Body of pancreas (tissue), 4 donors: ENCODE results near the gene UNC80. TPM values are rescaled to one million over a fixed set of nuclear protein-coding genes. Genes with fewer than 3 reads are reported as not detected.

Experiments used
- ATAC-seq: fragments of 150-250 bp; one replicate; pipeline ENCODE4 v1.9.1; 2016
- DNase-seq, 4 donors: peaks; one replicate each; pipeline ENCODE4 v3.0.0-alpha.2; 2019
- H3K27ac ChIP-seq, 4 donors: fragments of 200-600 bp; sonication (generic); 1 replicate in 3 of 4; 2 replicates in 1 of 4; pipeline versions ENCODE4 v1.5.1 to v1.6.1; 2016 to 2019; ENCODE audit warnings: mild to moderate bottlenecking in 1 of 4, mixed read lengths in 1 of 4, moderate library complexity in 1 of 4
- H3K27me3 ChIP-seq, 2 donors: fragments of 200-600 bp; sonication (generic); one replicate each; pipeline ENCODE4 v1.6.0; 2016; ENCODE audit warnings: mild to moderate bottlenecking in 1 of 2
- H3K36me3 ChIP-seq, 2 donors: fragments of 200-600 bp; sonication (generic); replicated peaks in 1 of 2; 2 replicates each; pipeline ENCODE4 v1.5.1; 2016; ENCODE audit warnings: low read depth in 2 of 2; ENCODE audit not compliant: insufficient read depth in 1 of 2
- H3K4me1 ChIP-seq: fragments of 200-600 bp; sonication (generic); one replicate; pipeline ENCODE4 v1.6.0; 2016
- H3K4me3 ChIP-seq, 2 donors: fragments of 200-600 bp; sonication (generic); 1 replicate in 1 of 2; 2 replicates in 1 of 2; pipeline ENCODE4 v1.5.1; 2016 to 2019
- H3K9me3 ChIP-seq, 3 donors: fragments of 200-600 bp; sonication (generic); 1 replicate in 2 of 3; 2 replicates in 1 of 3; pipeline ENCODE4 v1.5.1; 2016
- CTCF ChIP-seq, 7 experiments: fragments of 450-650 bp in 4 of 7; fragments of 200-600 bp in 3 of 7; sonication (generic) in 3 of 7; IDR thresholded peaks; one replicate each; pipeline ENCODE4 v1.5.1; 2016 to 2019; ENCODE audit warnings: antibody characterized with exemption in 7 of 7
- POLR2A ChIP-seq, 3 donors: fragments of 450-650 bp; IDR thresholded peaks; one replicate each; pipeline ENCODE4 v1.6.1; 2016; ENCODE audit warnings: antibody characterized with exemption in 3 of 3, mild to moderate bottlenecking in 2 of 3
- WGBS, 2 donors: methylation state at CpG; one replicate each; pipeline ENCODE4 v1.1.5; 2017; 5-methylcytosine and 5-hydroxymethylcytosine counted together
- intact Hi-C: fragments of 100-400 bp; cut with DNase I; formaldehyde crosslinking; loops from one replicate; pipeline ENCODE4 v1.15.1; 2023
- total RNA-seq, 2 donors: library from RNA; depleted of rRNA; stranded (reverse); fragments of >200 nt; gene quantifications; one replicate each; pipeline ENCODE4 v1.1.0, GENCODE V29; 2016

The UNC80 gene
- total RNA-seq, 2 donors from 2014 or later, result 1.8 to 4.0 TPM

- WGBS, 2 donors, result 75 to 86% methylated on average over 2 of the region's 2 CpGs
- H3K4me3 ChIP-seq, result no peak overlapping the region
- no peak for DNase-seq
- no peaks in the 10 kb centered on the region for H3K27me3 ChIP-seq
- H3K36me3 ChIP-seq, result peaks cover 0 to 4% of the 10 kb centered on the region in 2 donors
- no peak overlapping the region for H3K27ac ChIP-seq
- intact Hi-C loops, result no loop called here
- no peaks in the 10 kb centered on the region for H3K9me3 ChIP-seq
- TF ChIP-seq CTCF (IDR thresholded peaks at IDR 0.05) (no peak), POLR2A (IDR thresholded peaks at IDR 0.05) (no peak)
- no peaks in the 10 kb centered on the region for H3K4me1 ChIP-seq
- ATAC-seq, result no peak
Observed at GRCh38 chr2:210028178-210028577, 256.5 kb downstream of the UNC80 start.

- H3K27ac ChIP-seq, result no peak overlapping the region
- 53 to 68% methylated on average over 2 of the region's 2 CpGs for WGBS, 2 donors
- ATAC-seq (no peak), DNase-seq (no peak)
- H3K36me3 ChIP-seq, result no peaks in the 10 kb centered on the region
- TF ChIP-seq POLR2A (IDR thresholded peaks at IDR 0.05) (no peak), CTCF (IDR thresholded peaks at IDR 0.05) (no peak)
- no peaks in the 10 kb centered on the region for H3K9me3 ChIP-seq
- H3K4me3 ChIP-seq, result no peak overlapping the region
- H3K27me3 ChIP-seq, result no peaks in the 10 kb centered on the region
- intact Hi-C loops, result no loop called here
- no peaks in the 10 kb centered on the region for H3K4me1 ChIP-seq
Observed at GRCh38 chr2:210034087-210034683, 262.6 kb downstream of the UNC80 start.

GRCh38 chr2:210035679-210036078 lies 264.0 kb downstream of the UNC80 start:
- intact Hi-C loops, result no loop called here
- TF ChIP-seq POLR2A (IDR thresholded peaks at IDR 0.05) (no peak), CTCF (IDR thresholded peaks at IDR 0.05) (no peak)
- 83 to 96% methylated on average over 4 of the region's 4 CpGs for WGBS, 2 donors

GRCh38 chr2:210038078-210038477 lies 266.4 kb downstream of the UNC80 start:
- Histone ChIP-seq H3K9me3 (no peaks in the 10 kb centered on the region), H3K4me3 (no peak overlapping the region), H3K27ac (no peak overlapping the region), H3K4me1 (no peaks in the 10 kb centered on the region), H3K36me3 (peaks cover under 1 to 2% of the 10 kb centered on the region in 2 donors), H3K27me3 (no peaks in the 10 kb centered on the region)
- 62 to 65% methylated on average over 3 of the region's 3 CpGs for WGBS, 2 donors
- no peak for DNase-seq
- TF ChIP-seq POLR2A (IDR thresholded peaks at IDR 0.05) (no peak), CTCF (IDR thresholded peaks at IDR 0.05) (no peak)
- intact Hi-C loops, result no loop called here
- no peak for ATAC-seq

More at GRCh38 chr2:210035679-210036078, 264.0 kb downstream of the UNC80 start:
- H3K27ac ChIP-seq, result no peak overlapping the region
- H3K27me3 ChIP-seq, result no peaks in the 10 kb centered on the region
- H3K9me3 ChIP-seq, result no peaks in the 10 kb centered on the region
- DNase-seq (no peak), ATAC-seq (no peak)
- no peaks in the 10 kb centered on the region for H3K36me3 ChIP-seq
- H3K4me1 ChIP-seq, result no peaks in the 10 kb centered on the region
- no peak overlapping the region for H3K4me3 ChIP-seq

GRCh38 chr2:210046851-210047500 lies 275.3 kb downstream of the UNC80 start:
- H3K27me3 ChIP-seq, result no peaks in the 10 kb centered on the region
- no peak overlapping the region for H3K27ac ChIP-seq
- no peaks in the 10 kb centered on the region for H3K4me1 ChIP-seq
- no peak for DNase-seq
- H3K4me3 ChIP-seq, result no peak overlapping the region
- intact Hi-C loops, result no loop called here
- TF ChIP-seq POLR2A (IDR thresholded peaks at IDR 0.05) (no peak), CTCF (IDR thresholded peaks at IDR 0.05) (no peak)
- 95 to 97% methylated on average over 2 of the region's 2 CpGs for WGBS, 2 donors
- no peak for ATAC-seq
- H3K36me3 ChIP-seq, result peaks cover 4 to 9% of the 10 kb centered on the region in 2 donors
- H3K9me3 ChIP-seq, result no peaks in the 10 kb centered on the region
